HEK293 (cell line): ENCODE results near the gene MPC1L.

Experiments
- IKZF3 ChIP-seq: fragments of 450-650 bp; IDR thresholded peaks from 2 replicates; pipeline ENCODE4 v1.5.0; 2018; ENCODE audit warnings: missing biosample characterization, mild to moderate bottlenecking, missing genetic modification characterization, moderate library complexity
- REPIN1 ChIP-seq: fragments of 450-650 bp; formaldehyde crosslinking; IDR thresholded peaks from 2 replicates; pipeline ENCODE4 v1.5.1; 2017; ENCODE audit warnings: missing biosample characterization, missing genetic modification characterization, low read depth
- SCRT2 ChIP-seq: fragments of 450-650 bp; formaldehyde crosslinking; IDR thresholded peaks from 2 replicates; pipeline ENCODE4 v1.5.1; 2016; ENCODE audit warnings: missing biosample characterization, missing genetic modification characterization
- YY1 ChIP-seq: fragments of 450-650 bp; formaldehyde crosslinking; IDR thresholded peaks from 2 replicates; pipeline ENCODE4 v1.5.1; 2018; ENCODE audit warnings: missing biosample characterization, missing genetic modification characterization
- ZBTB21 ChIP-seq: fragments of 450-650 bp; formaldehyde crosslinking; IDR thresholded peaks from 2 replicates; pipeline ENCODE4 v1.5.1; 2017; ENCODE audit warnings: missing biosample characterization, missing genetic modification characterization
- ZBTB48 ChIP-seq: fragments of 450-650 bp; formaldehyde crosslinking; IDR thresholded peaks from 2 replicates; pipeline ENCODE4 v1.5.1; 2016; ENCODE audit warnings: missing biosample characterization, missing genetic modification characterization
- ZBTB7A ChIP-seq: fragments of 450-650 bp; formaldehyde crosslinking; IDR thresholded peaks from 2 replicates; pipeline ENCODE4 v1.5.1; 2016; ENCODE audit warnings: low read depth, missing biosample characterization, missing genetic modification characterization
- ZFHX2 ChIP-seq: fragments of 450-650 bp; formaldehyde crosslinking; conservative IDR thresholded peaks from 2 replicates; pipeline ENCODE4 v1.5.1; 2016; ENCODE audit warnings: missing biosample characterization, missing genetic modification characterization
- ZIC2 ChIP-seq: fragments of 450-650 bp; formaldehyde crosslinking; IDR thresholded peaks from 2 replicates; pipeline ENCODE4 v1.5.1; 2016; ENCODE audit warnings: missing biosample characterization, missing genetic modification characterization
- ZNF10 ChIP-seq: fragments of 450-650 bp; formaldehyde crosslinking; IDR thresholded peaks from 2 replicates; pipeline ENCODE4 v1.5.1; 2017; ENCODE audit warnings: missing biosample characterization, missing genetic modification characterization
- ZNF112 ChIP-seq: fragments of 450-650 bp; formaldehyde crosslinking; IDR thresholded peaks from 2 replicates; pipeline ENCODE4 v1.5.0; 2017; ENCODE audit warnings: missing biosample characterization, missing genetic modification characterization
- ZNF157 ChIP-seq: fragments of 450-650 bp; formaldehyde crosslinking; IDR thresholded peaks from 2 replicates; pipeline ENCODE4 v1.5.1; 2016; ENCODE audit warnings: missing biosample characterization, missing genetic modification characterization
- ZNF24 ChIP-seq: fragments of 450-650 bp; formaldehyde crosslinking; IDR thresholded peaks from 2 replicates; pipeline ENCODE4 v1.5.1; 2016; ENCODE audit warnings: missing biosample characterization, missing genetic modification characterization
- ZNF394 ChIP-seq: fragments of 450-650 bp; formaldehyde crosslinking; IDR thresholded peaks from 2 replicates; pipeline ENCODE4 v1.5.1; 2016; ENCODE audit warnings: missing biosample characterization, missing genetic modification characterization, mild to moderate bottlenecking, moderate library complexity, borderline replicate concordance
- ZNF600 ChIP-seq: fragments of 450-650 bp; formaldehyde crosslinking; IDR thresholded peaks from 2 replicates; pipeline ENCODE4 v1.5.1; 2016; ENCODE audit warnings: missing biosample characterization, missing genetic modification characterization
- ZNF623 ChIP-seq: fragments of 450-650 bp; formaldehyde crosslinking; IDR thresholded peaks from 2 replicates; pipeline ENCODE4 v1.5.1; 2016; ENCODE audit warnings: missing biosample characterization, missing genetic modification characterization
- ZNF776 ChIP-seq: fragments of 450-650 bp; formaldehyde crosslinking; IDR thresholded peaks from 2 replicates; pipeline ENCODE4 v1.5.0; 2017; ENCODE audit warnings: missing biosample characterization, missing genetic modification characterization, borderline replicate concordance
- ZNF791 ChIP-seq: fragments of 450-650 bp; formaldehyde crosslinking; IDR thresholded peaks from 2 replicates; pipeline ENCODE4 v1.5.1; 2016; ENCODE audit warnings: missing biosample characterization, missing genetic modification characterization
- TF ChIP-seq, protein P1 (sequence below): fragments of 450-650 bp; formaldehyde crosslinking; IDR thresholded peaks from 2 replicates; pipeline ENCODE4 v1.5.1; 2016; ENCODE audit warnings: missing biosample characterization, missing genetic modification characterization
- TF ChIP-seq, protein P2 (sequence below): fragments of 450-650 bp; formaldehyde crosslinking; IDR thresholded peaks from 2 replicates; pipeline ENCODE4 v1.5.1; 2016; ENCODE audit warnings: missing biosample characterization, missing genetic modification characterization
- TF ChIP-seq, protein P3 (sequence below): fragments of 450-650 bp; formaldehyde crosslinking; IDR thresholded peaks from 2 replicates; pipeline ENCODE4 v1.5.1; 2016; ENCODE audit warnings: missing biosample characterization, missing genetic modification characterization
- TF ChIP-seq, protein P4 (sequence below): fragments of 450-650 bp; formaldehyde crosslinking; IDR thresholded peaks from 2 replicates; pipeline ENCODE4 v1.5.1; 2016; ENCODE audit warnings: missing biosample characterization, missing genetic modification characterization

Gene MPC1L

DNA sequence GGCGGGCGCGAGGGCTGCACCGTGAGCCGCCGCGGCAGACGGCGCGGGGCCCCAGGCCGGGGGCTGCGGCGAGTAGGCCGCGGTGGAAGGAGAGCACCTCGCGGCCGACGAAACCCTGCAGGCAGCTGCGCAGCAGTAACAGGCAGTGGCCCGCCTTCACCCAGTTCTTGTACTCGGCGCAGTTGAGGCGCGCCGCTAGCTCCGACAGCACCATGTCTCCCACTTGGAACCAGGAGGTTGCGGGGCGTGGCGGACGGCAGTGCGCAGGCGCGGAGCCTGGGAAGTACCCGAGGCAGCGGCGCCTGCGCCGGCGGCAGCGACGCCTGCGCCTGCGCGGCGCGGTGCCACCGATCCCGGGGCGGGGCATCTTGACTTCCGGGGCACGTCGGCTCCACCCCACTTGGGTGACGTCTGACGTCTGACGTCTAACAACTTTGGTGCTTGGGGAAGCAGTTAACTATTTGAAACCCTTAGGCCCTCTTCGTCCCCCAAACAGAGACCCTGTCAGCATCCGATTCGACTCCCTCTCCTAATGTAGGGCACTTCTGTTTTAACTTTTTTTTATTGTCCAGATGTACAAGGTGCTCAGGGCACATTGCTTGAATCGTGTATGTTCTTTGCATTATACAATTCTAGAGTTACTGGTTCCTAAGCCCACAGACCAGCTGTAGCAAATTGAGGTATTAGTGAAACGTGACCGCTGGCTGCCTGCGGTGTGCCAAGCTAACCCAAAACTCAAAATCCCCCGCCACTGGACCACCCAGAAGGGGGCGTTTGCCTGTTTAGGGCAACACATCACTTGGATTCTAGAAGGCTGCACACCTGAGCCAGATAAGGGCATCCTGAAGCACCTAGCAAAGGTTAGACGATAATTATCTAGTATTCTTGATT, 24.3 kb downstream of the MPC1L start, which contains the start of gene CXorf38 (continued):
- TF ChIP-seq, protein P1, sequence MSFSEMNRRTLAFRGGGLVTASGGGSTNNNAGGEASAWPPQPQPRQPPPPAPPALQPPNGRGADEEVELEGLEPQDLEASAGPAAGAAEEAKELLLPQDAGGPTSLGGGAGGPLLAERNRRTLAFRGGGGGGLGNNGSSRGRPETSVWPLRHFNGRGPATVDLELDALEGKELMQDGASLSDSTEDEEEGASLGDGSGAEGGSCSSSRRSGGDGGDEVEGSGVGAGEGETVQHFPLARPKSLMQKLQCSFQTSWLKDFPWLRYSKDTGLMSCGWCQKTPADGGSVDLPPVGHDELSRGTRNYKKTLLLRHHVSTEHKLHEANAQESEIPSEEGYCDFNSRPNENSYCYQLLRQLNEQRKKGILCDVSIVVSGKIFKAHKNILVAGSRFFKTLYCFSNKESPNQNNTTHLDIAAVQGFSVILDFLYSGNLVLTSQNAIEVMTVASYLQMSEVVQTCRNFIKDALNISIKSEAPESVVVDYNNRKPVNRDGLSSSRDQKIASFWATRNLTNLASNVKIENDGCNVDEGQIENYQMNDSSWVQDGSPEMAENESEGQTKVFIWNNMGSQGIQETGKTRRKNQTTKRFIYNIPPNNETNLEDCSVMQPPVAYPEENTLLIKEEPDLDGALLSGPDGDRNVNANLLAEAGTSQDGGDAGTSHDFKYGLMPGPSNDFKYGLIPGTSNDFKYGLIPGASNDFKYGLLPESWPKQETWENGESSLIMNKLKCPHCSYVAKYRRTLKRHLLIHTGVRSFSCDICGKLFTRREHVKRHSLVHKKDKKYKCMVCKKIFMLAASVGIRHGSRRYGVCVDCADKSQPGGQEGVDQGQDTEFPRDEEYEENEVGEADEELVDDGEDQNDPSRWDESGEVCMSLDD (tag by site-specific recombination): peak; percentile 27; the same call in 1 of the 2 replicates
- no peak for TF ChIP-seq ZNF791 (tag by site-specific recombination)
- no peak for TF ChIP-seq ZNF394 (tag by site-specific recombination)
- peak; percentile 69; the same call in 1 of the 2 replicates for TF ChIP-seq ZNF10 (tag by site-specific recombination)
- TF ChIP-seq, protein P2, sequence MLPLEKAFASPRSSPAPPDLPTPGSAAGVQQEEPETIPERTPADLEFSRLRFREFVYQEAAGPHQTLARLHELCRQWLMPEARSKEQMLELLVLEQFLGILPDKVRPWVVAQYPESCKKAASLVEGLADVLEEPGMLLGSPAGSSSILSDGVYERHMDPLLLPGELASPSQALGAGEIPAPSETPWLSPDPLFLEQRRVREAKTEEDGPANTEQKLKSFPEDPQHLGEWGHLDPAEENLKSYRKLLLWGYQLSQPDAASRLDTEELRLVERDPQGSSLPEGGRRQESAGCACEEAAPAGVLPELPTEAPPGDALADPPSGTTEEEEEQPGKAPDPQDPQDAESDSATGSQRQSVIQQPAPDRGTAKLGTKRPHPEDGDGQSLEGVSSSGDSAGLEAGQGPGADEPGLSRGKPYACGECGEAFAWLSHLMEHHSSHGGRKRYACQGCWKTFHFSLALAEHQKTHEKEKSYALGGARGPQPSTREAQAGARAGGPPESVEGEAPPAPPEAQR: no peak
- no peak for TF ChIP-seq ZNF776 (tag by site-specific recombination)
- peak; percentile 95 for TF ChIP-seq ZBTB21 (tag by site-specific recombination)
- TF ChIP-seq ZNF623 (tag by site-specific recombination): no peak
- TF ChIP-seq ZBTB48 (tag by site-specific recombination): no peak; the same call in 1 of the 2 replicates
- TF ChIP-seq, protein P3, sequence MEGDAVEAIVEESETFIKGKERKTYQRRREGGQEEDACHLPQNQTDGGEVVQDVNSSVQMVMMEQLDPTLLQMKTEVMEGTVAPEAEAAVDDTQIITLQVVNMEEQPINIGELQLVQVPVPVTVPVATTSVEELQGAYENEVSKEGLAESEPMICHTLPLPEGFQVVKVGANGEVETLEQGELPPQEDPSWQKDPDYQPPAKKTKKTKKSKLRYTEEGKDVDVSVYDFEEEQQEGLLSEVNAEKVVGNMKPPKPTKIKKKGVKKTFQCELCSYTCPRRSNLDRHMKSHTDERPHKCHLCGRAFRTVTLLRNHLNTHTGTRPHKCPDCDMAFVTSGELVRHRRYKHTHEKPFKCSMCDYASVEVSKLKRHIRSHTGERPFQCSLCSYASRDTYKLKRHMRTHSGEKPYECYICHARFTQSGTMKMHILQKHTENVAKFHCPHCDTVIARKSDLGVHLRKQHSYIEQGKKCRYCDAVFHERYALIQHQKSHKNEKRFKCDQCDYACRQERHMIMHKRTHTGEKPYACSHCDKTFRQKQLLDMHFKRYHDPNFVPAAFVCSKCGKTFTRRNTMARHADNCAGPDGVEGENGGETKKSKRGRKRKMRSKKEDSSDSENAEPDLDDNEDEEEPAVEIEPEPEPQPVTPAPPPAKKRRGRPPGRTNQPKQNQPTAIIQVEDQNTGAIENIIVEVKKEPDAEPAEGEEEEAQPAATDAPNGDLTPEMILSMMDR (tag by site-specific recombination): peak; percentile 24; the same call in 1 of the 2 replicates
- TF ChIP-seq REPIN1 (tag by site-specific recombination): no peak
- no peak for TF ChIP-seq SCRT2
- no peak; the same call in 1 of the 2 replicates for TF ChIP-seq ZIC2 (tag by site-specific recombination)
- no peak for TF ChIP-seq ZNF157 (tag by site-specific recombination)
- TF ChIP-seq ZNF112 (tag by site-specific recombination): no peak
- no peak for TF ChIP-seq ZNF24 (tag by site-specific recombination)
- no peak for TF ChIP-seq ZBTB7A (tag by site-specific recombination)
- peak; percentile 25; the same call in 1 of the 2 replicates for TF ChIP-seq YY1 (tag by site-specific recombination)
- TF ChIP-seq ZNF600 (tag by site-specific recombination): no peak
- TF ChIP-seq ZFHX2 (tag by site-specific recombination): 0 out of 2 replicates have a peak, but pooled peaks have one; percentile 1
- TF ChIP-seq IKZF3 (tag by site-specific recombination): 0 out of 2 replicates have a peak, but pooled peaks have one; percentile 20
- TF ChIP-seq, protein P4, sequence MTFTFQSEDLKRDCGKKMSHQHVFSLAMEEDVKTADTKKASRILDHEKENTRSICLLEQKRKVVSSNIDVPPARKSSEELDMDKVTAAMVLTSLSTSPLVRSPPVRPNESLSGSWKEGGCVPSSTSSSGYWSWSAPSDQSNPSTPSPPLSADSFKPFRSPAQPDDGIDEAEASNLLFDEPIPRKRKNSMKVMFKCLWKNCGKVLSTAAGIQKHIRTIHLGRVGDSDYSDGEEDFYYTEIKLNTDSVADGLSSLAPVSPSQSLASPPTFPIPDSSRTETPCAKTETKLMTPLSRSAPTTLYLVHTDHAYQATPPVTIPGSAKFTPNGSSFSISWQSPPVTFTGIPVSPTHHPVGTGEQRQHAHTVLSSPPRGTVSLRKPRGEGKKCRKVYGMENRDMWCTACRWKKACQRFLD: no peak
